Activated T-helper 2 cell treated with anti-CD3 and anti-CD28 coated beads, Interferon-gamma antibody, Interleukin-2, Interleukin-4, amounts not matched to agents 10 μg/mL and 5 μg/mL and 100 μg/mL, durations not matched to agents 14 hours and 24 hours and 36 hours (primary cell): ENCODE measurements around the gene SH3BP1. TPM values are rescaled to one million over a fixed set of nuclear protein-coding genes. Genes with fewer than 3 reads are reported as not detected.

Experiments used
- DNase-seq: peaks from one replicate; pipeline ENCODE4 v3.0.0; 2021; ENCODE audit warnings: low spot score
- H3K27ac Mint-ChIP-seq: one replicate; pipeline ENCODE4 v1.8.0; 2021; ENCODE audit warnings: mixed read lengths
- H3K27me3 Mint-ChIP-seq: one replicate; pipeline ENCODE4 v1.8.0; 2021; ENCODE audit warnings: low read depth, mixed read lengths
- H3K36me3 Mint-ChIP-seq: one replicate; pipeline ENCODE4 v1.8.0; 2021; ENCODE audit warnings: low read depth, mixed read lengths
- H3K4me1 Mint-ChIP-seq: one replicate; pipeline ENCODE4 v1.8.0; 2021; ENCODE audit warnings: low read depth, mixed read lengths
- H3K4me3 Mint-ChIP-seq: one replicate; pipeline ENCODE4 v1.8.0; 2021; ENCODE audit warnings: low read depth, mild to moderate bottlenecking, moderate library complexity, mixed read lengths
- H3K9me3 Mint-ChIP-seq: one replicate; pipeline ENCODE4 v1.8.0; 2021; ENCODE audit warnings: mixed read lengths
- intact Hi-C: fragments of 100-400 bp; cut with micrococcal nuclease; formaldehyde crosslinking; loops from one replicate; pipeline ENCODE4 v1.15.1; 2023
- total RNA-seq: library from RNA; stranded (reverse); gene quantifications from 2 replicates; pipeline ENCODE4 v1.2.3, GENCODE V29; 2022

Gene SH3BP1
- total RNA-seq, 1 donor from 2014 or later = 122 TPM

- Mint-ChIP-seq H3K27ac (peak within 1 kb of the TSS; percentile 89), H3K36me3 (peaks cover 22% of the 10 kb centered on the region), H3K9me3 (no peaks in the 10 kb centered on the region), H3K27me3 (no peaks in the 10 kb centered on the region), H3K4me3 (peak within 1 kb of the TSS; percentile 87), H3K4me1 (peaks cover 29% of the 10 kb centered on the region)
- peak; percentile 98 for DNase-seq
- intact Hi-C loops = loop anchor here (1.0 to 2.0 kb wide), 2 partner anchors 17 to 20 kb away; partner anchors contain the start of genes LGALS1 and SH3BP1
These were observed 18.9 kb downstream of the SH3BP1 start, which contains the start of gene PDXP for GRCh38 chr22:37658133-37659065. Gene PDXP, plus strand, starts transcription at chr22:37658723. Its CDS starts 60 bp downstream, at chr22:37658783.

GRCh38 chr22:37659066-37659896 lies 19.8 kb downstream of the SH3BP1 start:
- Mint-ChIP-seq H3K4me3 (peak overlapping the region; percentile 87), H3K27me3 (no peaks in the 10 kb centered on the region), H3K9me3 (no peaks in the 10 kb centered on the region), H3K27ac (peak overlapping the region; percentile 47), H3K36me3 (peaks cover 18% of the 10 kb centered on the region), H3K4me1 (peaks cover 29% of the 10 kb centered on the region)
- DNase-seq = no peak
- intact Hi-C loops = loop anchor here (2.0 kb wide), 1 partner anchor 20 kb away; the partner anchor contains the start of gene SH3BP1

DNA sequence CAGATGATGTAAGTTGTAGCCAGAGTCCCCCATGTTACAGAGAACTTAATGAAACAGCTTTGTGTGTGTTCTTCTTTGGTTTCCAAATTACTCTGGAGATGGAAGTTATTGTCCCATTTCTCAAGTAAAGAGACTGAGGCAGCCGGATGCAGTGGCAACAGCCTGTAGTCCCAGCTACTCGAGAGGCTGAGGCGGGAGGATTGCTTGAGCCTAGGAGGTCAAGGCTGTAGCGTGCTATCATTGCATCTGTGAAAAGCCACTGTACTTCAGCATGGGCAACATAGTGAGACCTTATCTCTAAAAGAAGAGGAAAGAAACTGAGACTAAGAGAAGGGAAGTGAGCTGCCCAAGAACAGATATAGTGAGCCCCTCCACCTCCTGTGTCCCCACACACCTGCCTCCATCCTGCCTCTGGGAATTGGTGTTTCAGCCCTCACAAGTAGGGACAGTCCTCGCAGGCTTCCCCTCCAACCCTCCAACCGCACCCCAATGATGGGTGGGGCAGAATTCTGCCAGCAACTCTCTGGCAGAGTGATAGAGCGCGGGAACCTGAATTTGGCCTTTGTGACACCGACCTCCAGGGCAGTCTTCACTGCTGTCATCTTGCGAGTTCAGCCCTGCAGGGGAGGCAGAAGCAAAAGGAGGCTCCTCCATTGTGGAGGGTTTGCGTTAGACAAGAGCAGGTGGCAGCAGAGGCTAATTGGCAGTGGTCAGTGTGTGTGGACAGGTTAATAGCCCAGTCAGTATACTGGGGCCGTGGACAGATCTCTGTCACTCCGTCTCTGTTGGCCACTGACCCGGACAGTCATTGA lies 20.6 kb downstream of the SH3BP1 start:
- Mint-ChIP-seq H3K4me1 (peaks cover 29% of the 10 kb centered on the region), H3K27me3 (no peaks in the 10 kb centered on the region), H3K27ac (peak overlapping the region; percentile 47), H3K36me3 (peaks cover 15% of the 10 kb centered on the region), H3K4me3 (peak overlapping the region; percentile 87), H3K9me3 (no peaks in the 10 kb centered on the region)
- intact Hi-C loops = loop anchor here (2.0 kb wide), 1 partner anchor 21 kb away; the partner anchor contains the start of gene SH3BP1
- DNase-seq = no peak

- no peaks in the 10 kb centered on the region for H3K9me3 Mint-ChIP-seq
- no peak overlapping the region for H3K27ac Mint-ChIP-seq
- peaks cover 29% of the 10 kb centered on the region for H3K4me1 Mint-ChIP-seq
- no peaks in the 10 kb centered on the region for H3K27me3 Mint-ChIP-seq
- peaks cover 20% of the 10 kb centered on the region for H3K36me3 Mint-ChIP-seq
- peak overlapping the region; percentile 87 for H3K4me3 Mint-ChIP-seq
- DNase-seq = no peak
- intact Hi-C loops = no loop called here
These were observed 21.2 kb downstream of the SH3BP1 start for GRCh38 chr22:37660709-37661045.

GRCh38 chr22:37661160-37661924 lies 21.9 kb downstream of the SH3BP1 start:
- intact Hi-C loops = no loop called here
- Mint-ChIP-seq H3K27me3 (no peaks in the 10 kb centered on the region), H3K9me3 (no peaks in the 10 kb centered on the region), H3K4me1 (peaks cover 32% of the 10 kb centered on the region), H3K36me3 (peaks cover 26% of the 10 kb centered on the region), H3K4me3 (peak overlapping the region; percentile 87), H3K27ac (no peak overlapping the region)
- no peak for DNase-seq

- Mint-ChIP-seq H3K9me3 (no peaks in the 10 kb centered on the region), H3K4me1 (peaks cover 35% of the 10 kb centered on the region), H3K27ac (no peak overlapping the region), H3K36me3 (peaks cover 33% of the 10 kb centered on the region), H3K4me3 (no peak overlapping the region), H3K27me3 (no peaks in the 10 kb centered on the region)
- intact Hi-C loops = no loop called here
- DNase-seq = no peak
These were observed 22.6 kb downstream of the SH3BP1 start for GRCh38 chr22:37662039-37662438.

- no peaks in the 10 kb centered on the region for H3K27me3 Mint-ChIP-seq
- no peak overlapping the region for H3K4me3 Mint-ChIP-seq
- peaks cover 29% of the 10 kb centered on the region for H3K4me1 Mint-ChIP-seq
- H3K27ac Mint-ChIP-seq = no peak overlapping the region
- DNase-seq = no peak
- H3K36me3 Mint-ChIP-seq = peaks cover 33% of the 10 kb centered on the region
- intact Hi-C loops = no loop called here
- no peaks in the 10 kb centered on the region for H3K9me3 Mint-ChIP-seq
These were observed 24.2 kb downstream of the SH3BP1 start for GRCh38 chr22:37663521-37664140.

GRCh38 chr22:37664249-37665101 lies 25.0 kb downstream of the SH3BP1 start:
- intact Hi-C loops = no loop called here
- no peaks in the 10 kb centered on the region for H3K27me3 Mint-ChIP-seq
- H3K9me3 Mint-ChIP-seq = no peaks in the 10 kb centered on the region
- DNase-seq = no peak
- peaks cover 34% of the 10 kb centered on the region for H3K36me3 Mint-ChIP-seq
- peaks cover 30% of the 10 kb centered on the region for H3K4me1 Mint-ChIP-seq
- H3K4me3 Mint-ChIP-seq = no peak overlapping the region
- no peak overlapping the region for H3K27ac Mint-ChIP-seq

- Mint-ChIP-seq H3K27ac (no peak overlapping the region), H3K36me3 (peaks cover 32% of the 10 kb centered on the region), H3K27me3 (no peaks in the 10 kb centered on the region), H3K9me3 (no peaks in the 10 kb centered on the region), H3K4me3 (no peak overlapping the region), H3K4me1 (peaks cover 23% of the 10 kb centered on the region)
- DNase-seq = no peak
- intact Hi-C loops = no loop called here
These were observed 26.0 kb downstream of the SH3BP1 start for GRCh38 chr22:37665487-37665886.

DNA sequence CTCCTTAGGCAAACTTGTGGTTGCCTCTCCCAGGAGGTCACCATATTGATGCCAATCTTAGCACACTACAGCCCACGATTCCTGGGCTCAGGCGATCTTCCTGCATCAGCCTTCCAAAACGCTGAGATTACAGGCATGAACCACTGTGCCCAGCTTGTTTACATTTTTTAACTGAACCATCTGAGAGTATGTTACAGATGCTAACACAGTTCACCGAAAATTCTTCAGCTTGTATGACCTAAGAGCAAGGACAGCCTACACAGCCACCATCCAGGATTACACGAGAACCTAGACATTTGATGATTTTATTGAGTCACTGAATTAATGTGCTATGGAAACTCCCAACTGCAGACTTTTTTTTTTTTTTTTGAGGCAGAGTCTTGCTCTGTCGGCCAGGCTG lies 30.1 kb downstream of the SH3BP1 start:
- Mint-ChIP-seq H3K36me3 (peaks cover 23% of the 10 kb centered on the region), H3K27ac (no peak overlapping the region), H3K27me3 (no peaks in the 10 kb centered on the region), H3K9me3 (no peaks in the 10 kb centered on the region), H3K4me3 (no peak overlapping the region), H3K4me1 (peaks cover 30% of the 10 kb centered on the region)
- intact Hi-C loops = no loop called here
- no peak for DNase-seq
